Erythroblast (primary cell): ENCODE results near the gene TMEM143.

Experiments used
- GATA1 ChIP-seq: IDR thresholded peaks from 2 replicates; pipeline ENCODE4 v1.6.1; 2011; ENCODE audit warnings: low read depth, mild to moderate bottlenecking, control low read depth, low read length, moderate library complexity
- POLR2A ChIP-seq: IDR thresholded peaks from 2 replicates; pipeline ENCODE4 v1.6.1; 2011; ENCODE audit warnings: mild to moderate bottlenecking, low read length

DNA sequence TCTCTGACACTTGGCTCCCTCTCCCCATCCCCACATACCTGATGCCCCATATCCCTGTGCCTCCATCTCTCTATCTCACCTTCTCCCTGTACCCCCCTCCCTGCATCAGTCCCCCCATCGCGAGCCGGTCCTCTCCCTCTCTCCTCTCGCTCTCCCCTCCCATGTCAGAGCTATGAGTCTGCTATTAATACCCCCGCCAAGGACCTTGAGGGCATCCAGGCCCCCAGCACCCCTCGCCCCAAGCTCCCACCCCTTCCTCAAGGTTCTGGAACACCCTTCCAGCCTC, 31.4 kb upstream of the TMEM143 start:
- TF ChIP-seq POLR2A (no peak), GATA1 (no peak)
